Neutrophil (primary cell): Measurements from ENCODE around the gene MARCHF4.

Experiments used
- H3K27ac ChIP-seq: fragments of 200-600 bp; sonication (generic); 2 replicates; pipeline ENCODE4 v1.5.1; 2016; ENCODE audit warnings: mild to moderate bottlenecking, moderate library complexity
- H3K27me3 ChIP-seq: fragments of 200-600 bp; sonication (generic); 2 replicates; pipeline ENCODE4 v1.6.0; 2016; ENCODE audit warnings: mild to moderate bottlenecking
- H3K36me3 ChIP-seq: fragments of 200-600 bp; sonication (generic); 2 replicates; pipeline ENCODE4 v1.5.1; 2017
- H3K4me1 ChIP-seq, 2 experiments: fragments of 200-600 bp in 1 of 2; sonication (generic) in 1 of 2; 1 replicate in 1 of 2; 2 replicates in 1 of 2; pipeline versions ENCODE4 v1.5.1 to v1.6.1; 2013 to 2016; ENCODE audit warnings: low read depth in 1 of 2, low read length in 1 of 2, mild to moderate bottlenecking in 1 of 2, moderate library complexity in 1 of 2; ENCODE audit not compliant: control insufficient read depth in 1 of 2, insufficient read depth in 1 of 2
- H3K4me3 ChIP-seq, 2 experiments: fragments of 200-600 bp in 1 of 2; sonication (generic) in 1 of 2; 1 replicate in 1 of 2; 2 replicates in 1 of 2; pipeline ENCODE4 v1.5.1; 2013 to 2016; ENCODE audit warnings: low read depth in 1 of 2, low read length in 1 of 2, mild to moderate bottlenecking in 1 of 2, moderate library complexity in 1 of 2
- H3K9me3 ChIP-seq: fragments of 200-600 bp; sonication (generic); 2 replicates; pipeline ENCODE4 v1.5.1; 2016
- TF ChIP-seq, protein P1 (sequence below): fragments of 200-600 bp; sonication (generic); IDR thresholded peaks from 2 replicates; pipeline ENCODE4 v1.5.1; 2016; ENCODE audit warnings: antibody characterized with exemption

The MARCHF4 gene

GRCh38 chr2:216363221-216363620 lies 9.1 kb downstream of the MARCHF4 start:
- Histone ChIP-seq H3K4me3 (no peak overlapping the region), H3K27ac (no peak overlapping the region), H3K4me1 (peaks cover 11 to 13% of the 10 kb centered on the region in 2 experiments), H3K27me3 (peaks cover 52% of the 10 kb centered on the region), H3K9me3 (no peaks in the 10 kb centered on the region), H3K36me3 (no peaks in the 10 kb centered on the region)
- TF ChIP-seq, protein P1, sequence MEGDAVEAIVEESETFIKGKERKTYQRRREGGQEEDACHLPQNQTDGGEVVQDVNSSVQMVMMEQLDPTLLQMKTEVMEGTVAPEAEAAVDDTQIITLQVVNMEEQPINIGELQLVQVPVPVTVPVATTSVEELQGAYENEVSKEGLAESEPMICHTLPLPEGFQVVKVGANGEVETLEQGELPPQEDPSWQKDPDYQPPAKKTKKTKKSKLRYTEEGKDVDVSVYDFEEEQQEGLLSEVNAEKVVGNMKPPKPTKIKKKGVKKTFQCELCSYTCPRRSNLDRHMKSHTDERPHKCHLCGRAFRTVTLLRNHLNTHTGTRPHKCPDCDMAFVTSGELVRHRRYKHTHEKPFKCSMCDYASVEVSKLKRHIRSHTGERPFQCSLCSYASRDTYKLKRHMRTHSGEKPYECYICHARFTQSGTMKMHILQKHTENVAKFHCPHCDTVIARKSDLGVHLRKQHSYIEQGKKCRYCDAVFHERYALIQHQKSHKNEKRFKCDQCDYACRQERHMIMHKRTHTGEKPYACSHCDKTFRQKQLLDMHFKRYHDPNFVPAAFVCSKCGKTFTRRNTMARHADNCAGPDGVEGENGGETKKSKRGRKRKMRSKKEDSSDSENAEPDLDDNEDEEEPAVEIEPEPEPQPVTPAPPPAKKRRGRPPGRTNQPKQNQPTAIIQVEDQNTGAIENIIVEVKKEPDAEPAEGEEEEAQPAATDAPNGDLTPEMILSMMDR, result no peak

- peaks cover 11 to 13% of the 10 kb centered on the region in 2 experiments for H3K4me1 ChIP-seq
- H3K9me3 ChIP-seq, result no peaks in the 10 kb centered on the region
- no peaks in the 10 kb centered on the region for H3K36me3 ChIP-seq
- H3K27ac ChIP-seq, result no peak overlapping the region
- TF ChIP-seq, protein P1, result no peak
- no peak overlapping the region for H3K4me3 ChIP-seq
- peaks cover 47% of the 10 kb centered on the region for H3K27me3 ChIP-seq
Measured at GRCh38 chr2:216362730-216363129, 9.6 kb downstream of the MARCHF4 start.

- H3K36me3 ChIP-seq, result no peaks in the 10 kb centered on the region
- H3K27ac ChIP-seq, result no peak overlapping the region
- no peaks in the 10 kb centered on the region for H3K4me1 ChIP-seq
- no peaks in the 10 kb centered on the region for H3K9me3 ChIP-seq
- no peak overlapping the region for H3K4me3 ChIP-seq
- peaks cover 10% of the 10 kb centered on the region for H3K27me3 ChIP-seq
- TF ChIP-seq, protein P1, result no peak
Measured at GRCh38 chr2:216355711-216356110, 16.6 kb downstream of the MARCHF4 start.

- Histone ChIP-seq H3K4me1 (no peaks in the 10 kb centered on the region), H3K27me3 (peaks cover 4% of the 10 kb centered on the region), H3K36me3 (no peaks in the 10 kb centered on the region), H3K9me3 (no peaks in the 10 kb centered on the region), H3K4me3 (no peak overlapping the region), H3K27ac (no peak overlapping the region)
- TF ChIP-seq, protein P1, result no peak
Measured at GRCh38 chr2:216354306-216354705, 18.0 kb downstream of the MARCHF4 start.

DNA sequence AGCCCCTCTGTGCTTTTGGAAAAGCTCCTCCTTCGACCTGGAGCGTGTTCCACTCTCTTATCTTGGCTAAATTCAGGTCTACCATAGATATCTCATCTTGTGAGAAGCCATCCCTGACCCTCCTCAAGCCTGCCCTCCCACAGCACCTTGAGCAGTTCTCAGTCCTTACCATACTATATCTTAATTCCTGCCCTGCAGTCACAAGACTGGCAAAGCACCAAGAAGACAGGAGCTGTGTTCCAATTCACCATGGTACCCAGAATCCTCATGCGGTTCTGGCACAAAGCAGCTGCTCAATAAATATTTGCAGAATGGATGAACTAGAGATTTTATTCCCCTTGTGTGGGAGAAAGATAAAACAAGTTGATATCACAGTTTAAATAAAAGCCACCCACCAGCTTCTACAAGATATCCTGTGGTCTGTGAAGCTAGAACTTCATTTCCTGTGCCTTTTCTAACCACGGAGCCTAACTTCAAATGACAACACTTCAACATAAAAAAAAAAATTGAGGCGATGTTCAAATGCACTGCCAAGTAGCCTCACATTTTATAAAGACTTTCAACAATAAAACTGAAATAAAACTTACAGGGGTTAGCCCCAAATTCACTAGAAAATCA lies 19.5 kb downstream of the MARCHF4 start:
- Histone ChIP-seq H3K4me3 (no peak overlapping the region), H3K27ac (no peak overlapping the region), H3K4me1 (no peaks in the 10 kb centered on the region), H3K36me3 (no peaks in the 10 kb centered on the region), H3K27me3 (no peaks in the 10 kb centered on the region), H3K9me3 (no peaks in the 10 kb centered on the region)
- TF ChIP-seq, protein P1, result no peak
